D721Med (cell line): ENCODE measurements around the gene MTOR.
A peak's percentile ranks its signal among the peaks of the same experiment; 100 is the strongest.
"Not testable (repeated sequence)": the region's sequence is repeated elsewhere in the genome, so short reads cannot be mapped to it uniquely, and the experiment has no call there.

Experiments used
- DNase-seq: peaks from one replicate; pipeline ENCODE4 v3.0.0; 2011; ENCODE audit warnings: low spot score; ENCODE audit not compliant: insufficient read length
- FAIRE-seq: peaks from 2 replicates; lab custom pipeline; 2011; peaks lifted over from hg19 to GRCh38; lab: Jason Lieb, UNC
- TF ChIP-seq, protein P1 (sequence below): IDR thresholded peaks from 2 replicates; pipeline ENCODE4 v1.5.1; 2012; ENCODE audit warnings: mild to moderate bottlenecking, control low read depth; ENCODE audit not compliant: insufficient read depth; ENCODE audit errors: missing control alignments

MTOR gene

DNA sequence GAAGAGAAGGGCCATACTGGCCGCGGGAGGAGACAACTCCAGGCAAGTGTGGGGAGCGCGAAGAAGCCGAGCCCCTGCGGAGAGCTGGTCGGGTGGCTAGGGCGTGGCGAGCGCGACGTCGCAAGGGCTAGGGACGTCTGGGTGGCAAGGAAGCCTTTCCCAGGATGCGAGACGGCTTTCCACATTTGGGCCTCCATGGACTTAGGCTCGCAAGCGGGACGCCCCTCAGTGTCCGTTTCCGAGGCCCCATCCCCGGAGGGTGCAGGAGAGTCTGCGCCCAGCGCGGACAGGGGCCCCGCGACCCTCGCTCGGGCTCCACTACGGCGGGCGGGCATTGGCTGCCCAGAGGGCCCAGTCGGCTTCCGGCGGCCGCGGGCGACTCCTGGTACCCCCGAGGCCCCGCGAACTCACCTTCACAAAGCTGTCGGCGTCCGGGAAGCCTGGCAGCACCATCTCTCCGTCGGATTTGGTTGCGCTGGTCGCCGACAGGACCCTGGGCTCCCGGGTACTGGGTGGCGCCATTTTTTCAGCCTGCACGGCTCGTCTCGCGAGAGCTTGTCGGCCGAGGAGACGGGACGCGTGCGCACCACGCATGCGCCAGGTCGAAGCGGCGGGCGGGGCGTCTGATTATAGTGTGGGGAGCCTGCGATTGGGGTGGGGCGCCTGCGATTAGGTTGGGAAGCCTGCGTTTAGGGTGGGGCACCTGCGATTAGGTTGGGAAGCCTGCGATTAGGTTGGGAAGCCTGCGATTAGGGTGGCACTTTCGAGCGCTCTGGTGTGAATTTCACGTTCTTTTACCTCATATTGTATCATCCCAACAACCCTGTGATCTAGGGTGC is 162.8 kb downstream of the MTOR start, which contains the start of gene EXOSC10:
TSS of gene EXOSC10 (minus strand) at position 560 of the 839 bp plus-strand sequence. CDS start at position 522, 38 bp downstream.
- DNase-seq (peak; percentile 63), FAIRE-seq (no peak)
- TF ChIP-seq, protein P1, sequence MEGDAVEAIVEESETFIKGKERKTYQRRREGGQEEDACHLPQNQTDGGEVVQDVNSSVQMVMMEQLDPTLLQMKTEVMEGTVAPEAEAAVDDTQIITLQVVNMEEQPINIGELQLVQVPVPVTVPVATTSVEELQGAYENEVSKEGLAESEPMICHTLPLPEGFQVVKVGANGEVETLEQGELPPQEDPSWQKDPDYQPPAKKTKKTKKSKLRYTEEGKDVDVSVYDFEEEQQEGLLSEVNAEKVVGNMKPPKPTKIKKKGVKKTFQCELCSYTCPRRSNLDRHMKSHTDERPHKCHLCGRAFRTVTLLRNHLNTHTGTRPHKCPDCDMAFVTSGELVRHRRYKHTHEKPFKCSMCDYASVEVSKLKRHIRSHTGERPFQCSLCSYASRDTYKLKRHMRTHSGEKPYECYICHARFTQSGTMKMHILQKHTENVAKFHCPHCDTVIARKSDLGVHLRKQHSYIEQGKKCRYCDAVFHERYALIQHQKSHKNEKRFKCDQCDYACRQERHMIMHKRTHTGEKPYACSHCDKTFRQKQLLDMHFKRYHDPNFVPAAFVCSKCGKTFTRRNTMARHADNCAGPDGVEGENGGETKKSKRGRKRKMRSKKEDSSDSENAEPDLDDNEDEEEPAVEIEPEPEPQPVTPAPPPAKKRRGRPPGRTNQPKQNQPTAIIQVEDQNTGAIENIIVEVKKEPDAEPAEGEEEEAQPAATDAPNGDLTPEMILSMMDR: no peak

DNA sequence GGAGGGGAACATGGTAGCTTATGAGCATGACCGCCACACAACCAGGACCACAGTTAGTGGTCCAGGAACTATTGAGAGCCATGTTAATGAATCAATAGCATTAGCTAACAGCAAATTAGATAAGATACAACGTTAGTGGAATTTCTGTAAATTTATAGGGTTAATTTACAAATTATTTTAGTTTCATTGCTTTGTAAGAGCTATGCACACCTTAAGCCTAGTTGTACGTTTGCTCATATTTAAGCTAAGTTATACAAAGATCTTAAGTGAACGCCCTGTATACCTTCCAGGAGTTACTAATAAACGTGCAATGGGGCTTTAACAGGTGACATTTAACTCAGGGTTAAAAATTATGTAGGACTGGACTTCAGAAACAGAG is 163.4 kb downstream of the MTOR start:
- DNase-seq (no peak), FAIRE-seq (no peak)
- TF ChIP-seq, protein P1: no peak

DNA sequence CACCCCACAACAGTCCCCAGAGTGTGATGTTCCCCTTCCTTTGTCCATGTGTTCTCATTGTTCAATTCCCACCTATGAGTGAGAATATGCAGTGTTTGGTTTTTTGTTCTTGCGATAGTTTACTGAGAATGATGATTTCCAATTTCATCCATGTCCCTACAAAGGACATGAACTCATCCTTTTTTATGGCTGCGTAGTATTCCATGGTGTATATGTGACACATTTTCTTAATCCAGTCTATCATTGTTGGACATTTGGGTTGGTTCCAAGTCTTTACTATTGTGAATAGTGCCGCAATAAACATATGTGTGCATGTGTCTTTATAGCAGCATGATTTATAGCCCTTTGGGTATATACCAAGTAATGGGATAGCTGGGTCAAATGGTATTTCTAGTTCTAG is 178.6 kb downstream of the MTOR start:
- FAIRE-seq: not testable (repeated sequence)

DNA sequence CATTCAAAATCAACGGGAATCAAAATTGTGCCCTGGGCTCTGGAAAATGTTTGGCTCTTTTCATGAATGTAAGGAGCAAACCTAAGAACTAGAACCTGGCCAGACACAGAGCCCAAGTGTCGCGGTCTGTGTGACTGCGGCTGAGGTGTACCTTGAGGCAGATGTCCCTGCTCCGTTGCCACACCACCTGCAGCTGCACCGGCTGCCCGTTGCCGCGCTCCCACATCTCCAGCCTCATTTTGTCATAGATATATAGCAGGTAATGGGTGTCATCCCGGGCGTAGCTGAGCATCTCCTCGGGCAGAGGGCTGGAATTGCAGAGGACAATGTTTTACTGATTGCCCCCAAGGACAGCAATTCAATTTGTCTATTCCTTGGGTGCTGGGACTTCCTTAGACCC is 181.4 kb downstream of the MTOR start:
- TF ChIP-seq, protein P1: no peak
- FAIRE-seq: no peak
- no peak for DNase-seq

More for the DNA sequence above, 178.6 kb downstream of the MTOR start:
- not testable (repeated sequence) for DNase-seq

DNA sequence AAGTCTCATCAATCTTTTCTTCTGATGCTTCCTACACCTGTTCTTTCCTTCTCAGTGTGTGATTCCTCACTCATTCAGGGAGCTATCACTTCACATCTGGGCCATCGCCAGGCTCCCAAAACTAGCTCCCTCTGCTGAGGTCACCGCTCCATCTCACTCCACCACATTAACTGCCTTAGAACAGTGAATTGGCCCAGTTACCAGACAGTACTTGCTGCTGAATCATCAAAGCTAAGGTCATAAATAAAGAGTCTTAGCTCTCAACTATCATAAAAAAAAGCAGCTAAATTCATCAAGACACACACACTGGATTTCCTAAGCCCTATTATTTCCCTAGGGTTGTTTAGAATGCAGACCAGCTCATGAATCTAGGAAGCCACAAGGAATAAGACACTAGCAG is 183.7 kb downstream of the MTOR start:
- no peak for DNase-seq
- FAIRE-seq: no peak
- TF ChIP-seq, protein P1: no peak

DNA sequence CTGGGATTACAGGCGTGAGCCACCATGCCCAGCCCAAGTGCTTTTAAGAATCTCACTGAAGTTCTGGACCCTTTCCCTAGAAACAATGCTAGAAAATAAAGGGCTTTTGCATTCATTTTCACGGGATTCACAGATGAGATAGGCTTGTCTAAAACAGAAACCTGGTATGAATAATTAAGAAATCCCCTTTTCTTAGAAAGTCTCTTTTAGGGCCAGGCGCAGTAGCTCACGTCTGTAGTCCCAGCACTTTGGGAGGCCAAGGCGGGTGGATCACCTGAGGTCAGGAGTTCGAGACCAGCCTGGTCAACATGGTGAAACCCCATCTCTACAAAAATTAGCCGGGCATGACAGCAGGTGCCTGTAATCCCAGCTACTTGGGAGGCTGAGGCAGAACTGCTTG is 189.0 kb downstream of the MTOR start:
- FAIRE-seq, DNase-seq: not testable (repeated sequence)

DNA sequence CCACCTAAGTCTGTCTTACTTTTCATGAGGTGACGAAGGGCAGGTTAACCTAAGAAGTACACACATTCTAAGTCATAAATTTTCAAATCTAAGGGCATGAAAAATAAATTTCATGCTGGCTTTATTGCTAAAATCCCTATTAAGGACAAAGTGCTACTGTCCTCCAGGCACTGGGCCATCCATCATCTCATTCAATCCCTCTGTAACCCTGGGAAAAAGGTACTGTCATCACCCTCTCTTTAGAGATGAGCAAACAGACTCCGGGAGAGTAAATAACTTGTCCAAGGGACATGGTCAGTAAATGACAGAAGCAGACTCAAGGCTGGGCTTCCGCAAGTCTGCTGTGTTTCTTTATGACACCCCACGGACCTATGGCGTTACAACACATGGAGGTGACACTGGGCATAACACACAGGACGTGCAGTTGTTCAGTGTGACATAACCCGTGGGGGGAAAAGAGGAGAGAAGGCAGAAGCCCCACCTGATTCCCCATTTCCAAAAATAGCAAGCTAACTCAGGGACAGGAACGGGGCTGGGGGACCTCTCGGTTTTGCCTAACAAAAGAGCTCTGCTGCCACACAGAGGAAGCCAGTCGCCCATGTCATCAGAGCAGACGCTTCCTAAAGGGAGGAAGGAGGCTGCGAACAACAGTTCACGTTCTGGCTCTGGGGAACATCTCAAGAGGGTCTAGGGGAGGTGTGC is 190.0 kb downstream of the MTOR start:
- TF ChIP-seq, protein P1: no peak
- FAIRE-seq: no peak
- DNase-seq: no peak
